GM19467 (cell line): ENCODE data around the gene APOBEC2.
"Not testable (repeated sequence)": the region's sequence is repeated elsewhere in the genome, so short reads cannot be mapped to it uniquely, and the experiment has no call there.

Experiments used
- ATAC-seq: cut with Tn5 transposase; IDR thresholded peaks from one replicate; pipeline ENCODE4 v1.9.1; 2021; ENCODE audit warnings: mild to moderate bottlenecking, moderate library complexity; ENCODE audit not compliant: unreplicated experiment

Gene APOBEC2

GRCh38 chr6:41053041-41053440 is at the start of gene APOBEC2:
Gene APOBEC2, plus strand, starts transcription at chr6:41053202. Its CDS starts 146 bp downstream, at chr6:41053348.
- ATAC-seq, result no peak

- not testable (repeated sequence) for ATAC-seq
These were observed 46.8 kb upstream of the APOBEC2 start for GRCh38 chr6:41006217-41006616.

GRCh38 chr6:41006980-41007379 is 46.0 kb upstream of the APOBEC2 start:
- ATAC-seq, result not testable (repeated sequence)

- ATAC-seq, result no peak
These were observed 45.0 kb upstream of the APOBEC2 start for GRCh38 chr6:41008011-41008410.

GRCh38 chr6:41009669-41010068 is 43.3 kb upstream of the APOBEC2 start:
- ATAC-seq, result no peak

GRCh38 chr6:41011673-41012072 is 41.3 kb upstream of the APOBEC2 start:
- ATAC-seq, result no peak

- ATAC-seq, result no peak
These were observed 39.4 kb upstream of the APOBEC2 start for GRCh38 chr6:41013466-41014153.

- ATAC-seq, result no peak
These were observed 38.2 kb upstream of the APOBEC2 start for GRCh38 chr6:41014780-41015179.

- not testable (repeated sequence) for ATAC-seq
These were observed 37.1 kb upstream of the APOBEC2 start for GRCh38 chr6:41015860-41016259.

GRCh38 chr6:41017663-41018062 is 35.3 kb upstream of the APOBEC2 start:
- ATAC-seq, result no peak

- no peak for ATAC-seq
These were observed 31.2 kb upstream of the APOBEC2 start for GRCh38 chr6:41021832-41022231.

GRCh38 chr6:41022294-41022693 is 30.7 kb upstream of the APOBEC2 start:
- ATAC-seq, result no peak

GRCh38 chr6:41023114-41023513 is 29.9 kb upstream of the APOBEC2 start:
- ATAC-seq, result no peak

- no peak for ATAC-seq
These were observed 27.0 kb upstream of the APOBEC2 start for GRCh38 chr6:41025966-41026530.

- no peak for ATAC-seq
These were observed 25.8 kb upstream of the APOBEC2 start for GRCh38 chr6:41027241-41027640.

- ATAC-seq, result peak; percentile 81
These were observed 25.0 kb upstream of the APOBEC2 start for GRCh38 chr6:41027799-41028560.

- ATAC-seq, result peak; percentile 16
These were observed 24.2 kb upstream of the APOBEC2 start for GRCh38 chr6:41028561-41029412.

GRCh38 chr6:41032830-41033229 is 20.2 kb upstream of the APOBEC2 start:
- ATAC-seq, result no peak

GRCh38 chr6:41033776-41034175 is 19.2 kb upstream of the APOBEC2 start:
- no peak for ATAC-seq

- ATAC-seq, result no peak
These were observed 16.8 kb upstream of the APOBEC2 start for GRCh38 chr6:41036186-41036585.

GRCh38 chr6:41036601-41037000 is 16.4 kb upstream of the APOBEC2 start:
- no peak for ATAC-seq
